Right ventricle myocardium superior (tissue), 1 donor: ENCODE measurements around the gene TMED1. TPM values are rescaled to one million over a fixed set of nuclear protein-coding genes. Genes with fewer than 3 reads are reported as not detected.
"Not testable (repeated sequence)": the region's sequence is repeated elsewhere in the genome, so short reads cannot be mapped to it uniquely, and the experiment has no call there.

Experiments
- ATAC-seq: fragments of 200-7000 bp; cut with Tn5 transposase; one replicate; pipeline ENCODE4 v1.9.1; 2020; ENCODE audit warnings: mild to moderate bottlenecking; ENCODE audit not compliant: poor library complexity
- DNase-seq: peaks from one replicate; pipeline ENCODE4 v3.0.0-alpha.2; 2020
- intact Hi-C: fragments of 100-400 bp; cut with DNase I; formaldehyde crosslinking; loops from one replicate; pipeline ENCODE4 v1.11.2; 2022
- long read RNA-seq: library from polyadenylated mRNA; unstranded; transcript quantifications from one replicate; pipeline ENCODE4 v2.0.0, GENCODE V29; 2021
- total RNA-seq: library from RNA; stranded (reverse); fragmentation: NEBNext Ultra II Directional; extraction: Animal tissue kit (Norgen Biotek cat#: 25700); gene quantifications from one replicate; pipeline ENCODE4 v1.2.1, GENCODE V29; 2021
- donor health status: DM: no; HTN: yes; CAD: no; lungs with severe emphysema.

TMED1 gene, protein sequence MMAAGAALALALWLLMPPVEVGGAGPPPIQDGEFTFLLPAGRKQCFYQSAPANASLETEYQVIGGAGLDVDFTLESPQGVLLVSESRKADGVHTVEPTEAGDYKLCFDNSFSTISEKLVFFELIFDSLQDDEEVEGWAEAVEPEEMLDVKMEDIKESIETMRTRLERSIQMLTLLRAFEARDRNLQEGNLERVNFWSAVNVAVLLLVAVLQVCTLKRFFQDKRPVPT
- 30.8 TPM for total RNA-seq
- long read RNA-seq, transcript TMED1-201 (4 exons, 1,340 nt), result major isoform, 43 of 56 reads
- long read RNA-seq, partial matches to known transcripts, result 12 of 56 reads
- long read RNA-seq, other reads (novel, unspliced or antisense), result 1 of 56 reads

DNA sequence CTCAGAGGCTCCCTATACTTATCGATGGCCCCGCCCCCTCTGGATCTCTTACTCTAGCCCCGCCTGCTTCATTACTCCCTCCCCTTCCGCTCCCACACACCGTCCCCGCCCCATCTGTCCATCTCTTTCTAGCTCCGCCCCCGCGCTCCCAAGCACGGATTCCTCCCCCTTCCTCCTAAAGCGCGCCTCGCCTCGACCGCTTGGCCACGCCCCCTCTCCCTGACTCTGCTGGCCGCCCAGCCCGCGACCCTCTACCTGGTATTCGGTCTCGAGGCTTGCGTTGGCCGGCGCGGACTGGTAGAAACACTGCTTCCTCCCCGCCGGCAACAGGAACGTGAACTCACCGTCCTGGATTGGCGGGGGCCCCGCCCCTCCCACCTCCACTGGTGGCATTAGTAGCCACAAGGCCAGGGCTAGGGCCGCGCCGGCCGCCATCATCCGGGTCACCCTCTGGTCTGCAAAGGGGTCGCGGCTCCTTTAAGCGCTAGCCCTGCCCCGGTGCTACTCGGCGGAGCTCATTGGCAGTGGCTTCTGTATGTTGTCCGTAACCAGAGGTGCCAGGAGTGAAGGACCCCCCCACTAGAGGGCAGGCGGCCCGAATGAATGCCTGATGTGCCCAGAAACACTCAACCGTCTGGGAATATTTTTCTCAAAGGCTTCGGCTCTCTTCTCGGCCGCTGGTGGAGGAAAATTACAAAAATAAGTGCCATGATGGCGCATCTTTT is at the start of gene TMED1:
TMED1 (minus strand) TSS at position 459 of the 725 bp plus-strand sequence; CDS start at position 438, 21 bp downstream.
- ATAC-seq (peak; percentile 93), DNase-seq (peak; percentile 99)
- intact Hi-C loops, result no loop called here

- ATAC-seq (no peak), DNase-seq (no peak)
- intact Hi-C loops, result no loop called here
Observed at GRCh38 chr19:10885201-10886169, 49.5 kb upstream of the TMED1 start.

GRCh38 chr19:10884274-10884673 is 48.3 kb upstream of the TMED1 start:
- ATAC-seq, result no peak

DNA sequence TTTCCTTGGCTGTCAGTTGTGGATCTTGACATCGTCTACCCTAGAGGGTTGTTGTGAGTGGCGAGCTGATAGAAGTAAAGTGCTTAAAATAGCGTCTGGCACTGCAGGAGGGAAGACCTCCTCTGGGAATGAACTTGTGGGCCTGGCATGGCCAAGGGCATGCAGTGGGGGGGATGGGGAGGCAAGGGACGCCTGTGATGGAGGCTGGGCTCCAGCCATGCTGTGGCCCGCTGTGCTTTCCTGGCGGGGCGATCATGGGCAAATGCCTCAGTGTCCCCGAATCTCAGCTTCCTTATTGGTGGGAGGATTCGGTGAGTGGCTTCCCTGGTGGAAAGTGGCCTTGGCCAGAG is 46.1 kb upstream of the TMED1 start:
- DNase-seq (peak; percentile 58), ATAC-seq (peak; percentile 80)
- intact Hi-C loops, result no loop called here

More at GRCh38 chr19:10884274-10884673, 48.3 kb upstream of the TMED1 start:
- DNase-seq, result no peak
- intact Hi-C loops, result no loop called here

DNA sequence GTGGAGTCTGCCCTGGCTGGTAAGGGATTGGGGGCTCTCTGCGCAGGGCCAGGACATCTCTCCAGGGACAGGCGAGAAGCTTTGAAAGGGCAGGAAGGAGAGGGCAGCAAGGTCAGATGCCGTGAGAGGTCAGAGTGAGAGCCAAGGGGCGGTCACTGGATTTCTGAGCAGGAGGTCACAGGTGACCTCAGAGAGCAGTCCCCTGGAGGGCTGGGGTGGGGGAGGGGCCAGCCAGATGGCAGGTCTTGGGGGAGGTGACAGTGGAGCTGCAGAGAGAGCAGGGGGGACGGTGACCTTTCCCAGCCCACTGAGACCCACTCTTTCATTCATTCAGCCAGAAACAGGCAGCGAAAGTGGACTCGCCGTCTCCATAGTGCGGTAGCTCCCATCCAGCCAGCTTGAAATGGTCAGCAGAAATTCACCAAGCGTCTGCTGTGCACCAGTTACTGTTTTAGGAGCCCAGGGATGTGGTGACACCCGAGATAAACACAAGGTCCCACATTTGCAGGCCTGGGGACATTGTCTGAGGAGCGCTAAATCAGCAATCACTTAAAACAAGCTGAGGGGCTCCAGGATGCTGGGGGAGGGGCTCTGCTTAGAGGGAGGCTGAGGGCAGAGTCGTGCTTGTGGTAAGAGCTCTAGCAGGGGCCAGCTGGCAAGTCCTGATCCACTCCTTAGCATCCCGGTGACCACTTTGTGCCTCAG is 45.5 kb upstream of the TMED1 start:
- peak; percentile 18 for ATAC-seq
- no peak for DNase-seq
- intact Hi-C loops, result no loop called here

DNA sequence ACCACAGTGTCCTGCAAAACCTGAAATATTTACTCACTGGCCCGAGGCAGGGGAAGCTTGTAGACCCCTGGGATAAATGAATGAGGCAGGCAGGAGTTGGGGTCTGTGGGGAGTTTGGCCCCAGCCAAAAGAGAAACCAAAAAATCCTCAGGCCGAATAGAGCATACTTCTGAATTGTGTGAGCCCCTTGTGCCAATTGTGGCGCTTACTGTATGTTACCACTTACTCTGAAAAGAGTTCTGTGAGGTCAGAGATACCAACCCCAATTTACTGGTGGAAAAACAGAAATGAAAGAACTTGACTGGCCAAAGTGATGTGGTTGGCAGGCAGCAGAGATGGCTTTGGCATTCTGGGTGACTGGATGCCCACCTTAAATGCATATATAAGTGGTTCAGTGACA is 42.2 kb upstream of the TMED1 start:
- ATAC-seq, result no peak
- intact Hi-C loops, result no loop called here
- DNase-seq, result no peak

DNA sequence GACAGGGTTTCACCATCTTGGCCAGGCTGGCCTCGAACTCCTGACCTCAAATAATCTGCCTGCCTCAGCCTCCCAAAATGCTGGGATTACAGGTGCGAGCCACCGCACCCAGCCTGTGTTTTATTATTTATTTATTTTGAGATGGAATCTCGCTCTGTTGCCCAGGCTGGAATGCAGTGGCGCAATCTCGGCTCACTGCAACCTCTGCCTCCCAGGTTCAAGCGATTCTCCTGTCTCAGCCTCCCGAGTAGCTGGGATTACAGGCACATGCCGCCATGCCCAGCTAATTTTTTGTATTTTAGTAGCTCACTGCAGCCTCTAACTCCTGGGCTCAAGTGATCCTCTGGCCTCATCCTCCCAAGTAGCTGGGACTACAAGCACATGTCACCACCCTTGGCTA is 41.6 kb upstream of the TMED1 start:
- intact Hi-C loops, ATAC-seq: not testable (repeated sequence)

DNA sequence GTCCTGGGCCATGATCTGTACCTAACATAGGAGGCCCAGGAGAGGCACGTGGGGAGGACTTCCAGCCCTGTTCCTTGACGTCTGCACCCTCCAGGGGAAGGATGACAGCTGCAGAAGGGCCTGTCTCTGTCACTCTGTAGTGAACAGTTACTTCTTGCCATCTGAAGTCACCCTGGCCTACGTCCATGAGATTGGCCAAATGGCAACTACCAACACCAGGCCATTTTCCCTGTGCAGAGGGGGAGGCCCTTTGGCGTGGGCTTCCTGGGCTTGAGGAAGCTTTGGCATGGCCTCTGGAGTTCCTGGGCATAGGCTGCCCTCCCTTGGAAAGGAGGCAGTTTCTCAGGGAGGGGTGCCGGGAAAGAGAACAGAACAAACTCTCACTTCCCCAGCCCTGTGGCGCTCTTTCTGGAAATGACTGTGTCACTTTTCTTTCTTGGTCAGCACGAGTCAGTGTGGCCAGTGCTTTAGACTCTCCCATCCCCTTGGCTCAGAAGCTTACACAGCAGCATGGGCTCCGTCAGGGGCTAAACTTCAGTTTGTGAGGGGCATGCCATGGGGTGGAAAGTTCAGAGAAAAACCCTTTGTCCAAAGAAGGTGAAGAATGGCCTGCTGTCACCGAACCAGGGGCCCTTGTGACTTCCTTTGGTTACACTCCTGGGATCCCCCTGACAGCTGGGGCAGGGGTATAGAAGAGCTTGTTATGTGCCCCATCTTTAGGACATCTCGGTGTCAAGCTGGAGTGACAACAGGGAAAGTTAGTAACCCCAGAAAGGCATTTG is 40.6 kb upstream of the TMED1 start:
- peak; percentile 61 for DNase-seq
- peak; percentile 48 for ATAC-seq
- intact Hi-C loops, result no loop called here

More for the DNA sequence above, 41.6 kb upstream of the TMED1 start:
- DNase-seq, result not testable (repeated sequence)

DNA sequence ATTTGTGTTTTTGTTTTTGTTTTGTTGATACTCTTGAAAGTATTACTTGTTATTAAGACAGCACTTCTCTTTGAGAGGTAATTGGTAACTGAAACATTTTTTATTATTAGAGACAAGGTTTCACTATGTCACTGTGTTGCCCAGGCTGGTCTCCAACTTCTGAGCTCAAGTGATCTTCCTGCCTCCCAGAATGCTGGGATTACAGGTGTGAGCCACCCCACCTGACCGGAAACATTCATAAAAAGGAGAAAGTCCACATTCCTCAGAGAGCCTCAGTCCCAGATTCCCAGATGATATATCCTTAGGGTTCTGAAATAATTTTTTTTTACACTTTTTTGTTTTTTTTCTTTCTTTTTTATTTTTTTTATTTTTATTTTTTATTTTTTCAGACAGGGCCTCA is 38.0 kb upstream of the TMED1 start:
- ATAC-seq (no peak), DNase-seq (no peak)
- intact Hi-C loops, result no loop called here

- intact Hi-C loops, result no loop called here
- ATAC-seq, result no peak
- no peak for DNase-seq
Observed at GRCh38 chr19:10872546-10873107, 36.6 kb upstream of the TMED1 start.

DNA sequence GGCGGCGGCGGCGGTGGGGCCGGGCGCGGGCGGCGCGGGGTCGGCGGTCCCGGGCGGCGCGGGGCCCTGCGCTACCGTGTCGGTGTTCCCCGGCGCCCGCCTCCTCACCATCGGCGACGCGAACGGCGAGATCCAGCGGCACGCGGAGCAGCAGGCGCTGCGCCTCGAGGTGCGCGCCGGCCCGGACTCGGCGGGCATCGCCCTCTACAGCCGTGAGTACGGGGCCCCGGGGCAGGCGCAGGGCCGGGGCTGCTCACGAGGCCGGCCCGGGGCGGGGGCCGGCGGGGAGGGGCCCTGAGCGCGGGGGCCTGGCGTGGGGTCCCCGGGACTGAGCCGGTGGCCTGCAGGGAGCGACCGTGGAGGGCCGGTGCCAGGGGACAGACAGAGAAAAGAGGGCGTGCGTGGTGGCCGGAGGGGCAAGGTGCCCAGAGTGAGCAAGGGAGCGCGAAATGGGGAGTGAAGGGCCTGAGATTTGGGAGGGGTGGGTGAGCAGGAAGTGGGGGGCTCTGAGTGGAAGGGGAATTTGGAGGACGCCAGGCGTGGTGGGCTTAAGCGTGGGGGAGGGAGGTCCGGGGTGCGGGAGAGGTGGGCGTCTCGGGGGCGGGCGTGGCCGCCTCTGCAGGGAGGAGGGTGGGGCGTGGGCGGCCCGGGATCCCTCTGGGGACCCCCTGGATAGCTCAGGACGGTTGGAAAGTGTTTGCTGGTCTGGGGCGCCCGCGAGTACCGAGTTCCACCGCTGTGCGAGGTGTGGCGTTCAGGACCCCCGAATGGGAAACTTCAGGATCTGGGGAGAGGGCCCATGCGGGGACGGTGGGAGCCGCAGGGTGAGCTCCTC is 35.9 kb upstream of the TMED1 start:
- DNase-seq (peak; percentile 71), ATAC-seq (no peak)
- intact Hi-C loops, result no loop called here

DNA sequence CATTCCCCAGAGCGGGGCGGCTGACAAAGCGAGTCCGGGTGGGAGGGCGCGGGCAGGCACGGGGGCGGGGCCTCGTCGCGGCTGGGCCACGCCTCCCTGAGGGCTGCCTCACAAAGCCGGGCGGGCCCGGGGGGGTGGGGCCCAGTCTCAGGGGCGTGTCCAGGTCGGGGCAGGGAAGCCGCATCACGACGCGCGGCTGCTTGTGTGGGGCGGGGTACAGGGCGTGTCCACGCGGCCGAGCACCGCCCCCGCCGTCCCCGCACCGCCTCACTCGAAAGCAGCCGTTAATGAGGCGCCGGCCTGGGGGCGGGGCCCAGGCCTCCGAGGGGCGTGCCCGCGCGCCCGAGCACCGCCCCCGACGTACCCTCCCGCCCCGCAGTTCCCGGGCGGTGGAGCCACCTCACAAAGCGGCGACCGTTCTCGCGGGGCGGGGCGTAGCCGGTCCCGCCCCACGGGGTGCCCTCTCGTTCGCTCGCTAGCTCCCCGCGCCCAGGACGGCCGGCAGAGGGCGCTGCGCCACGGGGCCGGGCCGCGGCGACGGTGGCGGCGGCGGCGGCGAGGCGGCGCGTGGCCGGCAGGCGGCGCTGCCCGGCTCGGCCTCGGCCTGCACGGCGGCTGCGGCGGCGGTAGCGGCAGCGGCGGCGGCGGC is 35.1 kb upstream of the TMED1 start, which contains the start of gene CARM1:
CARM1 (plus strand) TSS at position 599 of the 649 bp plus-strand sequence. CDS start 150 bp downstream, outside the sequence.
- ATAC-seq (peak; percentile 96), DNase-seq (peak; percentile 99)
- intact Hi-C loops, result no loop called here

DNA sequence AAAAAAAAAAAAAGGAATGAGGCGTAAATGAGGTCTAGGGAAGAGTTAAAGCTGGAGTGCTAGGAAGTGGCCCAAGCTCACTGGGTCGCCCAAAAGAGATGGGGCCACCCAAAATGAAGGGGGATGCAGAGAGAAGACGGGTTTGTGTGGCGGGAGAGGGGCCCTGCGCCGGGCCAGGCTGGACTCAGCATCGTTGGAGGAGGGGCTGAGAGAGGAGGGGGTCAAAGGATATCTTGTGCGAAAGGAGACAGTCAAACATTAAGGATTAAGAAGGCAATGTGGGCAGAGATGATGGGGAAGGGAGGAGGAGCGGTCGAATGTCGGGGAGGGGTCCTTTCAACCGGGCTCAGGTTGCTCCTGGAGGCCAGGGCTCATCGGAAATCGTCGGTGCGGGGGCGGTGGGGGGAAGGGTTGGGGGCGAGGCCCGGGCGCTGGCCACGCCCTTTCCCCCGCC is 34.5 kb upstream of the TMED1 start:
- intact Hi-C loops, result no loop called here
- ATAC-seq (no peak), DNase-seq (peak; percentile 58)

- DNase-seq, result peak; percentile 57
- ATAC-seq, result not testable (repeated sequence)
- intact Hi-C loops, result loop anchor here (5.0 kb wide), 1 partner anchor 213 kb away; no protein-coding TSS in a partner anchor
Observed at GRCh38 chr19:10869872-10870311, 33.9 kb upstream of the TMED1 start.

GRCh38 chr19:10868872-10869547 is 33.0 kb upstream of the TMED1 start:
- DNase-seq (no peak), ATAC-seq (no peak)
- intact Hi-C loops, result loop anchor here (5.0 kb wide), 1 partner anchor 212 kb away; no protein-coding TSS in a partner anchor
